Measurements from ENCODE around the gene CERT1. TPM values are rescaled to one million over a fixed set of nuclear protein-coding genes. Genes with fewer than 3 reads are reported as not detected.
"Not testable (repeated sequence)": the region's sequence is repeated elsewhere in the genome, so short reads cannot be mapped to it uniquely, and the experiment has no call there.

CERT1 gene
- total RNA-seq, 1 donor from 2014 or later: 34.3 TPM

- intact Hi-C loops (cut with micrococcal nuclease): no loop called here
Measured at GRCh38 chr5:75524591-75524990, 13.2 kb upstream of the CERT1 start.

- intact Hi-C loops (cut with micrococcal nuclease): no loop called here
Measured at GRCh38 chr5:75524071-75524470, 12.6 kb upstream of the CERT1 start.

- intact Hi-C loops (cut with micrococcal nuclease): no loop called here
Measured at GRCh38 chr5:75523275-75523674, 11.8 kb upstream of the CERT1 start.

- intact Hi-C loops (cut with micrococcal nuclease): no loop called here
Measured at GRCh38 chr5:75522542-75522941, 11.1 kb upstream of the CERT1 start.

GRCh38 chr5:75522025-75522424 is 10.6 kb upstream of the CERT1 start:
- intact Hi-C loops (cut with micrococcal nuclease): no loop called here

- intact Hi-C loops (cut with micrococcal nuclease): no loop called here
Measured at GRCh38 chr5:75521195-75521594, 9.8 kb upstream of the CERT1 start.

- intact Hi-C loops (cut with micrococcal nuclease): loop anchor here (10.0 kb wide), 1 partner anchor 1025 kb away; no protein-coding TSS in a partner anchor
Measured at GRCh38 chr5:75519761-75520160, 8.3 kb upstream of the CERT1 start.

GRCh38 chr5:75514323-75514722 is 2.9 kb upstream of the CERT1 start:
- intact Hi-C loops (cut with micrococcal nuclease): loop anchor here (5.0 to 10.0 kb wide), 2 partner anchors 1030 to 1518 kb away; partner anchors contain the start of gene AGGF1

- intact Hi-C loops (cut with micrococcal nuclease): loop anchor here (5.0 to 10.0 kb wide), 2 partner anchors 1031 to 1518 kb away; partner anchors contain the start of gene AGGF1
Measured at GRCh38 chr5:75513841-75514240, 2.4 kb upstream of the CERT1 start.

- intact Hi-C loops (cut with micrococcal nuclease): loop anchor here (5.0 to 10.0 kb wide), 2 partner anchors 1032 to 1520 kb away; partner anchors contain the start of gene AGGF1
Measured at GRCh38 chr5:75512383-75513074, 1.1 kb upstream of the CERT1 start.

- intact Hi-C loops (cut with micrococcal nuclease): loop anchor here (1.0 to 10.0 kb wide), 8 partner anchors 56 to 1521 kb away; partner anchors contain the start of genes AGGF1, ANKRD31, GFM2 and HMGCR
Measured at GRCh38 chr5:75510836-75511434, 494 bp downstream of the CERT1 start.

GRCh38 chr5:75510417-75510835 is 1.0 kb downstream of the CERT1 start:
- intact Hi-C loops (cut with micrococcal nuclease): loop anchor here (2.0 to 10.0 kb wide), 4 partner anchors 56 to 1522 kb away; partner anchors contain the start of gene AGGF1

- intact Hi-C loops (cut with micrococcal nuclease): loop anchor here (2.0 to 10.0 kb wide), 4 partner anchors 57 to 1522 kb away; partner anchors contain the start of gene AGGF1
Measured at GRCh38 chr5:75509956-75510355, 1.5 kb downstream of the CERT1 start.

- intact Hi-C loops (cut with micrococcal nuclease): no loop called here
Measured at GRCh38 chr5:75509546-75509945, 1.9 kb downstream of the CERT1 start.

- intact Hi-C loops (cut with micrococcal nuclease): no loop called here
Measured at GRCh38 chr5:75507841-75508240, 3.6 kb downstream of the CERT1 start.

- intact Hi-C loops (cut with micrococcal nuclease): not testable (repeated sequence)
Measured at GRCh38 chr5:75505112-75505511, 6.3 kb downstream of the CERT1 start.

- intact Hi-C loops (cut with micrococcal nuclease): not testable (repeated sequence)
Measured at GRCh38 chr5:75498875-75499274, 12.6 kb downstream of the CERT1 start.

- intact Hi-C loops (cut with micrococcal nuclease): no loop called here
Measured at GRCh38 chr5:75498208-75498777, 13.1 kb downstream of the CERT1 start.

GRCh38 chr5:75496026-75496425 is 15.4 kb downstream of the CERT1 start:
- intact Hi-C loops (cut with micrococcal nuclease): no loop called here

GRCh38 chr5:75491621-75492020 is 19.8 kb downstream of the CERT1 start:
- intact Hi-C loops (cut with micrococcal nuclease): no loop called here

- intact Hi-C loops (cut with micrococcal nuclease): not testable (repeated sequence)
Measured at GRCh38 chr5:75489847-75490246, 21.6 kb downstream of the CERT1 start.

GRCh38 chr5:75484605-75485004 is 26.8 kb downstream of the CERT1 start:
- intact Hi-C loops (cut with micrococcal nuclease): no loop called here
